ENCODE data around the gene PPP1R1C. TPM values are rescaled to one million over a fixed set of nuclear protein-coding genes. Genes with fewer than 3 reads are reported as not detected.

Gene PPP1R1C
- total RNA-seq, 1 experiment from 2014 or later = 4.0 TPM

- Histone ChIP-seq H3T11ph (ENCODE audit: low read length) (no peak overlapping the region), H2BK20ac (ENCODE audit: low read depth, low read length, poor library complexity, severe bottlenecking) (no peak overlapping the region), H3K79me1 (ENCODE audit: insufficient read depth, low read depth, low read length, poor library complexity, severe bottlenecking) (no peaks in the 10 kb centered on the region), H3K23me2 (ENCODE audit: insufficient read length, low read depth, low read length, poor library complexity, severe bottlenecking) (no peaks in the 10 kb centered on the region), H3K56ac (ENCODE audit: insufficient read length, low read depth, low read length) (no peak overlapping the region), H3K9ac (ENCODE audit: extremely low read depth, insufficient read length, low read length) (no peak overlapping the region), H3K4ac (ENCODE audit: low read depth, low read length) (no peak overlapping the region), H3K79me2 (ENCODE audit: insufficient read depth, low read length) (no peaks in the 10 kb centered on the region), H4K8ac (replicated peaks; ENCODE audit: insufficient read length, low read depth, low read length) (no peak overlapping the region), H3K14ac (ENCODE audit: insufficient read depth, low read length) (no peak overlapping the region), H3K9me3 (ENCODE audit: control insufficient read depth, low read depth, low read length) (no peaks in the 10 kb centered on the region), H2AK5ac (ENCODE audit: insufficient read length, low read length) (no peak overlapping the region), H2BK5ac (ENCODE audit: insufficient read length, low read length) (no peak overlapping the region), H3K27ac (ENCODE audit: insufficient read length, low read depth, low read length) (no peak overlapping the region), H3K23ac (ENCODE audit: insufficient read length, low read depth, low read length) (no peak overlapping the region), H3K4me2 (ENCODE audit: insufficient read depth, insufficient read length, low read length) (no peak overlapping the region), H2AFZ (ENCODE audit: low read length) (no peak overlapping the region), H2BK15ac (ENCODE audit: low read depth, low read length) (no peak overlapping the region), H3K4me1 (ENCODE audit: insufficient read depth, low read length) (no peaks in the 10 kb centered on the region; the same call in 1 of the 2 replicates), H4K5ac (ENCODE audit: insufficient read length, low read depth, low read length) (no peak overlapping the region), H2BK120ac (ENCODE audit: low read depth, low read length, poor library complexity, severe bottlenecking) (no peak overlapping the region), H3K27me3 (ENCODE audit: insufficient read depth, low read length) (no peaks in the 10 kb centered on the region), H4K20me1 (ENCODE audit: control insufficient read depth, insufficient read depth, insufficient read length) (no peaks in the 10 kb centered on the region), H4K91ac (ENCODE audit: insufficient read length, low read depth, low read length) (no peak overlapping the region), H2BK12ac (ENCODE audit: insufficient read length, low read depth, low read length) (no peak overlapping the region), H3K18ac (ENCODE audit: insufficient read length, low read depth, low read length) (no peak overlapping the region)
- no peaks in the 10 kb centered on the region for H3K36me3 Mint-ChIP-seq (ENCODE audit: insufficient read depth in 1 of 3, low read depth in 3 of 3)
- no peaks in the 10 kb centered on the region for H3K9me3 Mint-ChIP-seq
- H3K4me3 Mint-ChIP-seq = no peak overlapping the region
- H3K4me1 Mint-ChIP-seq = peaks cover 0 to 7% of the 10 kb centered on the region in 2 experiments; a peak in 1 of 4 replicates
- H3K27me3 Mint-ChIP-seq (ENCODE audit: low read depth) = no peaks in the 10 kb centered on the region
- no peak for TF ChIP-seq CTCF (conservative IDR thresholded peaks at IDR 0.05)
- DNase-seq = no peak
- no peak overlapping the region for H3K27ac Mint-ChIP-seq
- no CpG with 5 or more reads among the region's 5 CpGs for WGBS (ENCODE audit: extremely low coverage, insufficient read length, low lambda C conversion rate)
Observed at GRCh38 chr2:181944164-181944913, 41.3 kb upstream of the PPP1R1C start.
